ENCODE results near the gene PLCH1. TPM values are rescaled to one million over a fixed set of nuclear protein-coding genes. Genes with fewer than 3 reads are reported as not detected.

The PLCH1 gene
- total and polyA plus RNA-seq, 2 of the 8 experiments (the other 6 are each of a cell fraction or from before 2014, with no cell fraction given), result 5.8 to 17.2 TPM

DNA sequence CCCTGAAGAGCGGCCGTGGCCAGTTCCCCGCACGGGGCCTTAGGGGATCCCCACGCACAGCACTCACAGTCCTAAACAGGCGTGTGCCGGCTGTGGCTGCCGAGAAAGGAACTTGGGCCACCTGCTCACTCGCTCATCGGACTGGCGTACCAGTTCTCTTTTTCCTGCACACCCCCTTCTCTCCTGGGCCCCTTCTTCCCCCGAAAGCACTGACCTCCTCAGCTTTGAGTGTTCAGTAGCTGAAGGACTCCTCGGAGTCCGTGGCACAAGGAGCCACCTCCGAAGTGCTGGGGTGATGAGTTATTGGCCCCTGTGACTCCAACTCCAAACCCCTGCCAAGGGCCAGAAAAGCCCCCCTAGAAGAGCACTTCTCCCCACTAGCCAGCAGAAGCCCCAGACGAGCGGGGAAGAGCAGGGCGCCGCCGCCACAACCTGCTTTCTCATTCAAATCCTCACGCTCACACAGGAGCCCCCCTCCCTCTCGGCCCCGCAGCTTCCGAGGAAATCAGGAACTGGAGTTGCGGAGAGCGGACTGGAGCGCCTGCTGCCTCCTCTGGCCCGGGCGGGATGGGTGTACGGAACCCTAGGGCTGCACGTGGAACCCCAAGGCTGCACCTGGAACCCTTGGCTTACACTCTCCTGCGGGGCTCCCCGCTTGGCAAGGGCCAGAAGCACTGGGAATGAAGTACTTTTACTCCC is at the start of gene PLCH1 (continued):
- TF ChIP-seq POLR2A (IDR thresholded peaks at IDR 0.05; ENCODE audit: control extremely low read depth in 1 of 2, low read depth in 2 of 2, low read length in 2 of 2) (peak in 1 of 2 experiments; percentile 10; a peak in 1 of 3 replicates), RNF2 (IDR thresholded peaks at IDR 0.05; ENCODE audit: borderline replicate concordance, low read depth, low read length, missing control alignments, poor library complexity, severe bottlenecking) (no peak), KDM5A (IDR thresholded peaks at IDR 0.05; ENCODE audit: low read length) (no peak), CBX5 (IDR thresholded peaks at IDR 0.05; ENCODE audit: low read depth, low read length) (no peak), RXRA (IDR thresholded peaks at IDR 0.05; ENCODE audit: insufficient read depth, low read depth, low read length) (no peak), CBX8 (IDR thresholded peaks at IDR 0.05; ENCODE audit: borderline replicate concordance, low read depth, low read length) (no peak), SIN3A (conservative IDR thresholded peaks at IDR 0.05 in 1 of 2, IDR thresholded peaks at IDR 0.05 in 1 of 2; ENCODE audit: low read depth in 1 of 2, low read length in 2 of 2) (peak in 1 of 2 experiments; percentile 76; a peak in 2 of 4 replicates), TEAD4 (IDR thresholded peaks at IDR 0.05; ENCODE audit: low read depth, low read length) (peak; percentile 49; the same call in 1 of the 2 replicates), TAF7 (optimal IDR thresholded peaks at IDR 0.05; ENCODE audit: borderline replicate concordance, low read depth, low read length) (no peak), HDAC2 (IDR thresholded peaks at IDR 0.05; ENCODE audit: borderline replicate concordance in 1 of 2, low read depth in 2 of 2, low read length in 2 of 2) (0 out of 4 replicates have a peak, but pooled peaks of 1 of the 2 experiments have one; percentile 63), MAX (IDR thresholded peaks at IDR 0.05) (peak; percentile 82), HDAC6 (IDR thresholded peaks at IDR 0.05; ENCODE audit: low read depth, low read length) (no peak), SP1 (IDR thresholded peaks at IDR 0.05; ENCODE audit: low read depth, low read length) (peak; percentile 98)
- TF ChIP-seq, protein P1, sequence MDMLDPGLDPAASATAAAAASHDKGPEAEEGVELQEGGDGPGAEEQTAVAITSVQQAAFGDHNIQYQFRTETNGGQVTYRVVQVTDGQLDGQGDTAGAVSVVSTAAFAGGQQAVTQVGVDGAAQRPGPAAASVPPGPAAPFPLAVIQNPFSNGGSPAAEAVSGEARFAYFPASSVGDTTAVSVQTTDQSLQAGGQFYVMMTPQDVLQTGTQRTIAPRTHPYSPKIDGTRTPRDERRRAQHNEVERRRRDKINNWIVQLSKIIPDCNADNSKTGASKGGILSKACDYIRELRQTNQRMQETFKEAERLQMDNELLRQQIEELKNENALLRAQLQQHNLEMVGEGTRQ (IDR thresholded peaks at IDR 0.05; ENCODE audit: low read length), result no peak

All from H1 (cell line).